Endothelial cell of umbilical vein (primary cell): ENCODE measurements around the gene MAT2A.

Experiments
- CTCF ChIP-seq, 2 donors: IDR thresholded peaks; 1 replicate in 1 of 2; 2 replicates in 1 of 2; pipeline ENCODE4 v1.5.1; 2011; ENCODE audit warnings: low read length in 2 of 2, mild to moderate bottlenecking in 2 of 2, moderate library complexity in 2 of 2, control low read depth in 1 of 2, inconsistent platforms in 1 of 2, low read depth in 1 of 2; ENCODE audit not compliant: insufficient read depth in 1 of 2; ENCODE audit errors: extremely low read depth in 1 of 2
- JUN ChIP-seq: IDR thresholded peaks from 2 replicates; pipeline ENCODE4 v1.6.1; 2011; ENCODE audit warnings: borderline replicate concordance, low read depth; ENCODE audit not compliant: insufficient read length, insufficient read depth
- MAX ChIP-seq: IDR thresholded peaks from 2 replicates; pipeline ENCODE4 v1.6.1; 2011; ENCODE audit not compliant: insufficient read depth, insufficient read length
- POLR2A ChIP-seq: IDR thresholded peaks from 2 replicates; pipeline ENCODE4 v1.6.1; 2012; ENCODE audit warnings: low read depth, mild to moderate bottlenecking, control low read depth, low read length
- POLR2AphosphoS5 ChIP-seq: IDR thresholded peaks from 2 replicates; pipeline ENCODE4 v1.6.1; 2012; ENCODE audit warnings: low read depth, mild to moderate bottlenecking, control low read depth, low read length, moderate library complexity; ENCODE audit not compliant: insufficient read depth

GRCh38 chr2:85551698-85552678 lies 13.0 kb downstream of the MAT2A start:
- TF ChIP-seq JUN (no peak), MAX (no peak), POLR2A (no peak), POLR2AphosphoS5 (no peak), CTCF (IDR thresholded peaks at IDR 0.05; ENCODE audit: extremely low read depth in 1 of 2, insufficient read depth in 1 of 2, low read depth in 1 of 2, low read length in 2 of 2) (peak; percentile 82 to 94)
